Prostate gland (tissue), 1 donor: ENCODE data around the gene TMEM144.

Source experiments
- POLR2A ChIP-seq: fragments of 450-650 bp; IDR thresholded peaks from one replicate; pipeline ENCODE4 v1.6.1; 2016; ENCODE audit warnings: antibody characterized with exemption, mild to moderate bottlenecking
- POLR2AphosphoS5 ChIP-seq: sonication (generic); formaldehyde crosslinking; IDR thresholded peaks from one replicate; pipeline ENCODE4 v1.6.1; 2017; ENCODE audit warnings: antibody characterized with exemption

GRCh38 chr4:158170691-158171561 is 39.4 kb upstream of the TMEM144 start:
- TF ChIP-seq POLR2AphosphoS5 (peak; percentile 67), POLR2A (no peak)
